ENCODE results near the gene PDXP. TPM values are rescaled to one million over a fixed set of nuclear protein-coding genes. Genes with fewer than 3 reads are reported as not detected.
A peak's percentile ranks its signal among the peaks of the same experiment; 100 is the strongest.

The PDXP gene
- total RNA-seq, 1 donor from 2014 or later: 13.4 TPM

- no peak for TF ChIP-seq CTCF (IDR thresholded peaks at IDR 0.05; ENCODE audit: unreplicated experiment)
- Mint-ChIP-seq H3K36me3 (ENCODE audit: low read depth, unreplicated experiment) (peaks cover 12% of the 10 kb centered on the region), H3K4me1 (ENCODE audit: unreplicated experiment) (peaks cover 21% of the 10 kb centered on the region), H3K9me3 (ENCODE audit: unreplicated experiment) (no peaks in the 10 kb centered on the region), H3K27me3 (ENCODE audit: unreplicated experiment) (peaks cover 6% of the 10 kb centered on the region), H3K4me3 (ENCODE audit: unreplicated experiment) (no peak overlapping the region), H3K27ac (ENCODE audit: unreplicated experiment) (no peak overlapping the region)
- no peak for DNase-seq (ENCODE audit: low spot score)
Observed at GRCh38 chr22:37626144-37626543, 32.4 kb upstream of the PDXP start.

DNA sequence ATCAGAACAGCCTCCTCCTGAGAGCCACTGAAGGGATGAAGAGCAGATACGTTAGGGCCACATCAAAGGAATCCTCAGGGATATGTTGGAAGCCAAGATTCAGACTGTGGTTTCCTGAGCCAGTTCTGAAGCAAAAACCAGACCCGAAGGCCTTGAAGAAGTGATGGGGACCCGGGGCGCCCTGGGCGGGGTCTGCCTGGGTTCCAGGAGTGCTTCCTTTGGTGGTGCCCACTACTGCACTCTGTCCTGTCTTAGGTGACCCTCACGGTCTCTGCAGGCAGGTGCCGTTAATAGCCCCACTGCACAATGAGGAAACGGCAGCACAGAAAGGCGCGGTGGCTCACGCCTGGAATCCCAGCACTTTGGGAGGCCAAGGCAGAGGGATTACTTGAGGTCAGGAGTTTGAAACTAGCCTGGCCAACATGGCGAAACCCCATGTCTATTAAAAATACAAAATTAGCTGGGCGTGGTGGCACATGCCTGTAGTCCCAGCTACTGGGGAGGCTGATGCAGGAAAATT lies 31.9 kb upstream of the PDXP start:
- peak overlapping the region; percentile 74 for H3K27ac Mint-ChIP-seq (ENCODE audit: unreplicated experiment)
- H3K36me3 Mint-ChIP-seq (ENCODE audit: low read depth, unreplicated experiment): peaks cover 14% of the 10 kb centered on the region
- peak overlapping the region; percentile 25 for H3K4me3 Mint-ChIP-seq (ENCODE audit: unreplicated experiment)
- no peak for DNase-seq (ENCODE audit: low spot score)
- TF ChIP-seq CTCF (IDR thresholded peaks at IDR 0.05; ENCODE audit: unreplicated experiment): no peak
- H3K27me3 Mint-ChIP-seq (ENCODE audit: unreplicated experiment): peaks cover 6% of the 10 kb centered on the region
- no peaks in the 10 kb centered on the region for H3K9me3 Mint-ChIP-seq (ENCODE audit: unreplicated experiment)
- peaks cover 21% of the 10 kb centered on the region for H3K4me1 Mint-ChIP-seq (ENCODE audit: unreplicated experiment)

DNA sequence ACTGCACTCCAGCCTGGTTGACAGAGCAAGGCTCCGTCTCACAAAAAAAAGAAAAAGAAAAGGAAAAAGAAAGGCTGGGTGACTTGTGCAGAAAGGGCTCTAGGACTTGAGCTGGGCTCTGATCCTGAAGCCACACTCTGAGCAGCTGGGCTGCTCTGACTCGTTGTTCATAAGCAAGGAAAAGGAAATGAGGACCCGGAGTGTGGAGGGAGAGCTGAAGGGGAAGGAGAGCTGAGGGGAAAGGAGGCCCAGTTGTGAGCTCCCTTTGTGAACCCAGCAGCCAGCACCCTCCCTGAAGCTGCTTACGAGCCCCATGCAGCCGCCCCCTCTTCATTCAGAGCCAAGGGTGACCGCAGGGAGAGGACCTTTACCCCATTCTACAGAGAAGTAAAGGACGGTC lies 31.4 kb upstream of the PDXP start:
- Mint-ChIP-seq H3K4me1 (ENCODE audit: unreplicated experiment) (peaks cover 21% of the 10 kb centered on the region), H3K36me3 (ENCODE audit: low read depth, unreplicated experiment) (peaks cover 14% of the 10 kb centered on the region), H3K9me3 (ENCODE audit: unreplicated experiment) (no peaks in the 10 kb centered on the region), H3K27me3 (ENCODE audit: unreplicated experiment) (peaks cover 8% of the 10 kb centered on the region), H3K27ac (ENCODE audit: unreplicated experiment) (peak overlapping the region; percentile 74), H3K4me3 (ENCODE audit: unreplicated experiment) (peak overlapping the region; percentile 25)
- no peak for TF ChIP-seq CTCF (IDR thresholded peaks at IDR 0.05; ENCODE audit: unreplicated experiment)
- DNase-seq (ENCODE audit: low spot score): no peak

- peaks cover 8% of the 10 kb centered on the region for H3K27me3 Mint-ChIP-seq (ENCODE audit: unreplicated experiment)
- peaks cover 21% of the 10 kb centered on the region for H3K4me1 Mint-ChIP-seq (ENCODE audit: unreplicated experiment)
- peaks cover 14% of the 10 kb centered on the region for H3K36me3 Mint-ChIP-seq (ENCODE audit: low read depth, unreplicated experiment)
- no peak for DNase-seq (ENCODE audit: low spot score)
- no peak for TF ChIP-seq CTCF (IDR thresholded peaks at IDR 0.05; ENCODE audit: unreplicated experiment)
- H3K27ac Mint-ChIP-seq (ENCODE audit: unreplicated experiment): peak overlapping the region; percentile 74
- H3K4me3 Mint-ChIP-seq (ENCODE audit: unreplicated experiment): no peak overlapping the region
- no peaks in the 10 kb centered on the region for H3K9me3 Mint-ChIP-seq (ENCODE audit: unreplicated experiment)
Observed at GRCh38 chr22:37627545-37627944, 31.0 kb upstream of the PDXP start.

DNA sequence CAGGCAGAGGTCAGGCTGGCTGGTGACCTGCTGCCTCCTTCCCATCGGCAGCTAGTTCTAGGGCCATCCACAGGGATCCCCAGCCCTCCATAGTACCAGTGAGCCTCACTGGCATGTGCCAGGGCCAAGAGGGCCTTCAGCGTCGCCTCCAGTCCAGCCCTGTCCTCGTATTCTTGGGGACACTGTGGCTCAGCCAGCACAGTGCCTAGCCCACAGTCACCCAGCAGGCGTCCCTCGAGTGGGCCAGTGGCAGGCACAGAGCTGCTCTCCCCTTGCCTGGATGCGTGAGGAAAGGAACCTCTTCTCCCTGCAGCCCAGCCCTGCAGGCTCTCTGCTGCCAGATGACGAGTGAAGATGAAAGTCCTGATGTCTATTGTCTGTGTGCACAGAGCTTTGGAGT lies 29.7 kb upstream of the PDXP start:
- Mint-ChIP-seq H3K27me3 (ENCODE audit: unreplicated experiment) (peaks cover 8% of the 10 kb centered on the region), H3K36me3 (ENCODE audit: low read depth, unreplicated experiment) (peaks cover 14% of the 10 kb centered on the region), H3K4me3 (ENCODE audit: unreplicated experiment) (no peak overlapping the region)

More for the DNA sequence above, 29.7 kb upstream of the PDXP start:
- Mint-ChIP-seq H3K9me3 (ENCODE audit: unreplicated experiment) (no peaks in the 10 kb centered on the region), H3K27ac (ENCODE audit: unreplicated experiment) (no peak overlapping the region), H3K4me1 (ENCODE audit: unreplicated experiment) (peaks cover 23% of the 10 kb centered on the region)
- no peak for DNase-seq (ENCODE audit: low spot score)
- no peak for TF ChIP-seq CTCF (IDR thresholded peaks at IDR 0.05; ENCODE audit: unreplicated experiment)
